Midbrain (tissue), 1 donor: Measurements from ENCODE around the gene PARVB.

ENCODE experiments used
- DNase-seq: peaks from one replicate; lab custom pipeline; 2025; lab: John Stamatoyannopoulos, UW

PARVB gene

GRCh38 chr22:44024288-44024921, at the start of gene PARVB:
Gene PARVB, plus strand, starts transcription at chr22:44024302. Its CDS starts 38 bp downstream, at chr22:44024340.
- DNase-seq: peak; percentile 26

DNA sequence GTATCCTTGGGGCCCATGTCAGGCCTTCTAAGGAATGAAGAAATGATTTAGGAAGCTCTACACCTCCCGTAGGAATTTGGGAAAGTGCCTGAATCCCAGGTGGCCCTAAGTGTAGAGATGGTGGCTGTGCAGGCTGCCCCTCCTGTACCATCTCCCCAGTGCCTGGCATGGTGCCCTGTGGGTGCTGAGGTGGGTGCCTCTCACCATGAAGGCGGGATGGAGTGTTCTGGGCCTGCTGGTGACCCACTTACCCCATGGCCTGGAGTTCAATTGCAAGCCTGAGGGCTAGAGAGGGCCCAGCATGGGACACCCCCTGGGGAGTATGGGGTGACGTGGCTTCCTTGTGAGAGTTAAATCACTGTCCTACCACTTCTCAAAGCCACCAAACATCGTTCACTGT, 49.1 kb upstream of the PARVB start:
- no peak for DNase-seq

DNA sequence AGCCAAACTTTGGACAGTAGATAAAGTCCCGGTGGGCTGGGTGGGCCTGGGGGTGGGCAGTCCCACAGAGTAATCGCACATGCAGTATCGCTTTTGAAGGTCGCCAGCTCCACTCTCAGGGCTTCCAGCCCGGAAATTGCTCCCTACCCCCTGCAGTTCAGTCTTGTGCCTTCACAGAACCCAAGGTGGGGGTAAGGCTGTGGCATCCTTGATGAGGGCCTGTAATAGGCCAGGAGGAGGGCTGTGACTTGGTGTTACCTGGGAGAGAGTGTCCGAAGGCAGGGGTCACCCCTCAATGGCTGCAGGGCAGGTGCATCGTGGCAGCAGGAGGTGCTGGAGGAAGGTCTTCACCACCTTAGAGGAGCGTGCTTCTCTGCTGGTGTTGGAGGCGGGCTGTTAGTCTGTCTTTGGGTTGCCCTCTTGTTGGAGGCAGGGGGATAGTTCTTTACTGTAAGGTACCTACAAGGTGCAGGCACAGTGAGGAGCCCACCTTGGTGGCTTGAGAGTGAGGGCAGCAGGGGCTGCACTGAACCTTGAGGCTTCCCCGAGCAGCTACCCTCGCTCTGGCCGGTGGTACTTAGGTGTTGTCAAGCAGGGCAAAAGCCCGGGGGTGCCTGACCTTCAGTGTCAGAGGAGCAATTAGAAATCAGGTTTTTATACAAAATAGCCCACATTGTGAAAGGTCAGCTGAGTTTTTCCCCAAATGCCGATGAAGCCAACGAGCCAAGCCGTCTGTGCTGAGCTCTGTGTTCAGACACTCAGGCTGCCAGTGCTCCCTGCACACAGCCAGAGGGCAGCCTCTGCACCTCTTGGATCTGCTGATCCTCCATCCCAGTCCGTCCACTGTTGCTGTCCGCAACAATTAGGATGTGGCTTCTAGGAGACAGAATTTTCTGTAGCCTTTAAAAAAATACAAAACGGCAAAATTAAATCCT, 47.0 kb upstream of the PARVB start:
- no peak for DNase-seq

GRCh38 chr22:43978558-43978957, 45.5 kb upstream of the PARVB start:
- no peak for DNase-seq

- no peak for DNase-seq
These were observed 43.5 kb upstream of the PARVB start for GRCh38 chr22:43980579-43980978.

DNA sequence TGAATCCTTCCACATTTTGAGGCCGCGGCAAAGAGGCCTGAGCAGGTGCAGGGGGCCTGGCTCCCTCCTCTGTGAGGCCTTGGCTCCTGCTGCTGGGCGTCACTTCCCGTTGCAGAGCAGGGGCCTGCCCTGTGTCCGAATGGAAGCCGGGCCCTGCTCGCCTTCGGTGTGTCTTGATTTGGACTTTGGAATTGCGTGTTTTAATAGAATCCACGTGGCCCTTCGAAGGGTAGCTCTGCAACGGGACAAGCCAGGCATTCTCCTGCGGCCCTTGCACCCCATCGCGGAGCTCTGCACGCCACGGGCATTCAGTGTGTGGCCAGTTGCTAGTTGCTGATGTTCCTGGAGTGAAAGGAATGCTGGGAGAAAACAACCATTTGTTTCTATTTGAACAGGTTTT, 43.1 kb upstream of the PARVB start:
- DNase-seq: no peak

DNA sequence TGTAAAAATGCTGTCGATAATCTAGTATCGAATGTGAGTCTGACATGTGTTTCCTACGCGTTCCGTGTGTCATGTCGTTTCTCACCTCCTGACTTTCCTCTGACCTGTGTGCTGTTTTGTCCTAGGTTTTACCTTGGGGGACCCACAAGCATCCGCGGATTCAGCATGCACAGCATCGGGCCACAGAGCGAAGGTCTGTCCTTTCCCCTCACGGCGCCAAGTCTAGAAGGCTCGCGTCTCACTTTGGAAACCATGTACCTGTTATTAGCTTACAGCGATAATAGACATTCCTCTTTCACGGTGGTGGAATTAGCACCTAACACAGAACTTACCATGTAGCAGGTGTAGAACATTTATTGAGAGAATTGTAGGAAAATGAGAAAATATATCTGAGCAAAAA, 40.3 kb upstream of the PARVB start:
- DNase-seq: no peak

- DNase-seq: peak; percentile 44
These were observed 38.6 kb upstream of the PARVB start for GRCh38 chr22:43985532-43985931.

DNA sequence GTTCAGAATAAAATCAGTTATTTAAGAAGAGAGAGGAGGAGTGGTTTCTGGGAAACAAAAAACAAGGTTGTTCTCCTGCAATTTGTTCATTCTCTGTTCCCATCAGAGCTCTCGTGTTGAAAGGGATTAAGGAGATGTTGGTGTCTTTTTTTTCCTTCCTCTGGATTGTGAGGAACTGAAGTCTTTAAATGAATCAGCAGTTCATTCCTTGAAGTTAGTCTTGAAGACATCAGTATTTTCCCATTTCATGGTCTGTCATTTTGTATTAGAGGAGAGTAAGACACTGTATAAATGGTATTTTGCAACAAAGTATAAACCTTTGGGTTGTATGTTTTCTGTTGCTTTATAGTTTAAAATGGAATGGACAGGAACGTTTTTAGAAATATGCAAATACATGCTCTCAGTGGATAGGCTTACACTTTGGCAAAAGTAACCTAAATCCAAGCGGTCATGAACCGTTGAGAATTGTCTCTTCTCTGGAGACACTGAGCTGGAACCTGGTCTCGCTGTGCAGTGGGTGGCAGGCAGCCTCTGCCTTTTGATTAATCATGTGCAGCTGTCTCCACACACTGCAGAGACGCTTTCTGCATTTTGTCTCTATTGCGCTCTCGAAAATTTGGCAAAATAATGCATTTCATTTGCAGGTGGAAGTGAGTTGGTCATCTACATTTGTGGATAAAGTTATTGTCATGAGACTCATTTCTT, 35.8 kb upstream of the PARVB start:
- DNase-seq: no peak

DNA sequence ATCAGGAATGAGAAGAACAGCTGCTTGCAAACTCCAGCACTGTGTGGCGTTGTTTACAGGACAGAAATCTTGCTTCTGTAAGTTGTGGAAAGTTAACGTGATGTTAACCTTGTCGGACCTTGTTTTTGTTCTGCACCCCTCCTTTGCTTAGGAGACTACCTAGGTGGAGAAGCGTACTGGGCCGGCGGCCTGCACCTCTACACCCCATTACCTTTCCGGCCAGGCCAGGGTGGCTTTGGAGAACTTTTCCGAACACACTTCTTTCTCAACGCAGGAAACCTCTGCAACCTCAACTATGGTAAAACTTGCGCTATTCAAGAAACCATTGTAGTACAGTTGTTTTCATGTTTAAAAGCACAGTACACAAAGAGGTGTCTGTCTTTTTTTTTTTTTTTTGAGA, 35.1 kb upstream of the PARVB start:
- DNase-seq: no peak

- DNase-seq: no peak
These were observed 34.1 kb upstream of the PARVB start for GRCh38 chr22:43990044-43990443.

DNA sequence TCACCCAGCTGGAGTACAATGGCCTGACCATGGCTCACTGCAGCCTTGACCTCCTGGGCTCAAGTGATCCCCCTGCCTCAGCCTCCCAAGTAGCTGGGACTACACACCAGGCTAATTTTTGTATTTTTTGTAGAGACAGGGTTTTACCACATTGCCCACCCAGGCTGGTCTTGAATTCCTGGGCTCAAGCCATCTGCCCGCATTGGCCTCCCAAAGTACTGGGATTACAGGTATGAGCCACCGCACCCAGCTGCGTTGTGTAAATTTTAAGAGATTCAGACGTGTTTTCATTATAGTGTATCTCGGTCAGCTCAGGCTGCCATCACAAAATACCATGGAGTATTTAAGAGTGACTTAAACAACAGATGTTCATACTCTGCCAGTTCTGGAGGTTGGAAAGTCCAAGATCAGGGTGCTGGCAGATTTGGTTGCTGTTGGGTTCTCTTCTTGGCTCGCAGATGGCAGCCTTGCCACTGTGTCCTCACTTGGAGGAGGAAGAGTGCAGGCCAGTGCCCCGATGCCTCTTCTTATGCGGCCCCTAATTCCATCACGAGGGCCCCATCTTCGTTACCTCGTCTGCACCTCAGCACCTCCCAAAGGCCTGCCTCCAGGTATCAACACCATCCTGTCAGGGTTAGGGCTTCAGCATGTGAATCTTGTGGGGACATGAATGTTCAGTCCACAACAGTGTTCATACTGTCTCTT, 32.6 kb upstream of the PARVB start:
- DNase-seq: no peak

GRCh38 chr22:43992331-43992821, 31.7 kb upstream of the PARVB start:
- DNase-seq: no peak

DNA sequence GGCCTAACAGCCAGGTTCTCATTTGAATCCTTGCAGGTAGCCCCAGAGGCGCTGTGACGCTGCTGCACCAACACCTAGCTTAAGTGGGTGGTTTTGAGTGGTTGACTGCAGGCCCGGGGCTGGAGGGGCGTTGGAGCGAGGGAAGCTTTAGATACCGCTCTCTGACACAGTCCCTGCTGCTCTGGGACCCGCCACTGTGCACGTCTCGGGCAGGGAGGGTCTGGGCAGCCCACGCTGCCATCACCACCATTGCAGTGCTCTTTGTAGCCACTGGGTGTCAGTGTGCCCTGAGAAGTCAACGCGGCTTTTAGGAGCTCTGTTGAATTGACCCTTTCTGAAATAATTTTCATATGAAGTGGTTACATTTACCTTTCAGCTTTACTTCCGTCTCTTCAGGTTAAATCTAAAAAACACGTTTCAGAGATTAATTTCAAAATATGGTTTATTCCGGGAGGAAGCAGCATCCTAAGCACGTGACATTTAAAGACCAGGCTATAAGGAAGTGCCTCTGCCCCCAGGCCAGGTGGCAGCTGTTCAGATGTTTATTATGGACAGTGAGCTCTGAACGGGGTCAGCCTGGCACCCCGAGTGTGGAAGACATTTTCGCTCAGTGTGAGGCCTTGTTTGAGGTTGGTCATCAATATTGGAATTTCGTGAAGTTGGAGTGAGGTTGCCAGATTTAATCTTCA, 30.9 kb upstream of the PARVB start:
- DNase-seq: peak; percentile 32

GRCh38 chr22:43994006-43994405, 30.1 kb upstream of the PARVB start:
- DNase-seq: no peak

DNA sequence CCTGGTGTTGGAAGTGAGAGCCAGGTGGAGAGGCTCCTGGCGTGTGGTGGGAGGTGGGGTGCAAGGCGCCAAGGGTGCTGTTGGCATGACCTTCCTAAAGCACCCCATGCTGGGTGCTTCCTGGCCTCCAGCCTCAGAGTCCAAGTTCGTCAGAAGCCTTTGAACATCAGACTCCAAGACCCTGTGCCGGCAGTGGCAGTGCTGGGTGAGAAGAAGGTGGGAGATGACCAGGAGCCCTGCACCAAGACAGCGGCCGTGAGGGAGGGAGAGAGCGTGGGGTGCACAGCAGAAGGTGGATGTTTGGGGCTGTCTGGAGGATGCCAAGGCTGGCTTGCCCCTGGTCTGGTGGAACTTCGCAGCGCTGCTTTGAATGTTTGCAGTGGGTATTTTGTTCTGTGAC, 29.7 kb upstream of the PARVB start:
- no peak for DNase-seq

DNA sequence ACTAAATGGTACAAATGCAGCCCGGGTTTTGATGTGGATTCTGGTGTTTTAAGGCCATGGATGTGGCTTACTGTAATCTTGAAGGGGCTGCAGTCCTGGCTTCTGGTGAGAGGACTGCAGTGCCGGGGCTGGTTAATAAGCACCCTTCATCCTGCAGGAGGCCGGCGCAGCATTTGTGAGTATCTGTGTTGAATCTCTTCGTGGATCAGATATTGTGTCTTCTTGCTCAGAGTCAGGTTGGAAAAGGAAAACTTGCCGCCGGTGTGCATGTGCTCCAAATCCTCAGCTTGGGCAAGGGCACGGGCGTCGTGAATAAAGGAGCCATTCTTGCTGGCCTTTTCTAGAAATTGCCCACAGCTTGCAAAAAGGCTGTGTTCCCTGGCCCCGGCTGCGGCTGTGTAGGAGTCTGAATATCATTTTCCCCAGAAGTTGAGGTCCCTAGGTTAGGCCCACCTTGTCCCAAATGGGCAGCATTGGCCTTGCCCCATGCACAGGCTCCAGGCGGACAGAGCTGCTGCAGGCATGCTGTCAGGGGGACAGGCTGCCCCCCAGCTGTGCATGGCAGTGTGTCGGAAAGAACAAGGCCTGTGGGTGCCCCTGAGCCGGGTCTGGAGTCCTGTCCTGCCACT, 28.9 kb upstream of the PARVB start:
- no peak for DNase-seq

DNA sequence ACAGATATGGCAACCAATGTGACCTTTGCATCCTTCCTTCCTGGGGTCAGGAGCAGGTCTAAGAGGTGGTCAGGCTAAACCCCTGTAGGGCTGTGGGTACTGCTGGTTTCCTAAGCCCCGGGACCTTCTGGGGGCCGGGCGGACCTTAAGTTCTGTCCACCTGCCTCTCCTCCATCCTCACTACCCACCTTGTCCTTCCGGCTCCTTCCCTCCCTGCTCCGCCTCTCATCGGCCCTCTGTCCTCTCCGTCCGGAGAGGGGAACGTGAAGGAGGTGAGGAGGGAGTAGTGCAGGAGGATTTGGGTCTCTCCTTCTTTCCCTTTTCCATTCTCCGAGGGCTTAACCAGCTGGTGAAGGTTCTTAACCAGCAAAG, 28.3 kb upstream of the PARVB start:
- no peak for DNase-seq

DNA sequence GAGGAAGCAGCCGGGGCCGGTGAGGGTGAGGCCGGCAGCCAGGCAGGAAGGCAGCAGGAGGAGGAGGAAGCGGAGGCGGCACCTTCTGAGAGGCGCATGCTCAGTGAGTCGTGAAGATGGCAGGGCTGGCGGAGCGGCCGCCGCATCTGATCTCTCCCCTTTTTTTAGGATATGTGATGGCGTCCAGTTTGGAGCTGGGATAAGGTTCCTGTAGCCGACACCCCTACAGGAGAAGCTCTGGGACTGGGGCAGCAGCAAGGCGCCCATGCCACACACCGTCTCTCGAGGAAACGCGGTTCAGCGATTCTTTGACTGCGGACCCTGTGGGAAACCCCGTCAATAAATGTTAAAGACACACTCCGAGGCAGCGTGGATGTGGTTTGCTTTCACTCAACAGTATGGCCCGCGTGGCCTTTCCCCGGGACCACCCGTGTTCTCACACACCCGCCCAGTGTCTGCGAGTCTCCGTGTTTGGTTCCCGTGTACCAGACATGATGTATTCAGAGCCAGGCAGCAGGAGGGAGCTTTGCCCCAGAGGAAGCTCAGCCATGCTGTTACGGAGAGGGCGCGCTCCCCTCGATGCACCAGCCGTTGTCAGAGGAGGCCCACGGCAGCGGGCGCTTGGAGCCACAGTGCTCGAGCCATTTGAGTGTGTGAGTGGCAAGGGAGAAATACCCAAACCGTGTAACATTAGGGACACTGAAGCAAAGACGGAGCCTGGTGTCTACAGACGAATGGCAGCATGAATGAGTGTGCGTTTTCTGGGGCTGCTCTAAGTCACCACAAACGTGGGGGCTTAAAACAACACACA, 27.7 kb upstream of the PARVB start:
- DNase-seq: no peak

DNA sequence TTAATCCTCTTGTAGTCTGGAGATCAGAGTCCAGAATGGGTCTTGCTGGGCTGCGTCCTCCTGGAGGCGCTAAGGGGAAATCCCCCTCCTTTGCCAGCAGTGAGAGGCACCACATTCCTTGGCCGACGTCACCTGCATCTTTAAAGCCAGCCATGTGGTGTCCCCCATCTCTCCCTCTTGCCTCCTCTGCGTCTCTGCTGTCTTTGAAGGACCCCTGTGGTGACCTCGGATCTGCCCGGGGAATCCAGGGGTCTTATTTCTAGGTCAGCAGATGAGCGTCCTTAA, 27.2 kb upstream of the PARVB start:
- DNase-seq: no peak
